Activated CD4-positive, CD25-positive, alpha-beta regulatory T cell treated with anti-CD3 and anti-CD28 coated beads, Interleukin-2, amount 50 U/mL, for 24 hours (primary cell): ENCODE data around the gene TBC1D7.
A peak's percentile ranks its signal among the peaks of the same experiment; 100 is the strongest.

ENCODE experiments used
- ATAC-seq, 2 donors: fragments of 150-1000 bp; cut with Tn5 transposase; one replicate each; pipeline ENCODE4 v1.10.0; 2021; ENCODE audit warnings: mild to moderate bottlenecking in 1 of 2, moderate library complexity in 1 of 2

Gene TBC1D7

DNA sequence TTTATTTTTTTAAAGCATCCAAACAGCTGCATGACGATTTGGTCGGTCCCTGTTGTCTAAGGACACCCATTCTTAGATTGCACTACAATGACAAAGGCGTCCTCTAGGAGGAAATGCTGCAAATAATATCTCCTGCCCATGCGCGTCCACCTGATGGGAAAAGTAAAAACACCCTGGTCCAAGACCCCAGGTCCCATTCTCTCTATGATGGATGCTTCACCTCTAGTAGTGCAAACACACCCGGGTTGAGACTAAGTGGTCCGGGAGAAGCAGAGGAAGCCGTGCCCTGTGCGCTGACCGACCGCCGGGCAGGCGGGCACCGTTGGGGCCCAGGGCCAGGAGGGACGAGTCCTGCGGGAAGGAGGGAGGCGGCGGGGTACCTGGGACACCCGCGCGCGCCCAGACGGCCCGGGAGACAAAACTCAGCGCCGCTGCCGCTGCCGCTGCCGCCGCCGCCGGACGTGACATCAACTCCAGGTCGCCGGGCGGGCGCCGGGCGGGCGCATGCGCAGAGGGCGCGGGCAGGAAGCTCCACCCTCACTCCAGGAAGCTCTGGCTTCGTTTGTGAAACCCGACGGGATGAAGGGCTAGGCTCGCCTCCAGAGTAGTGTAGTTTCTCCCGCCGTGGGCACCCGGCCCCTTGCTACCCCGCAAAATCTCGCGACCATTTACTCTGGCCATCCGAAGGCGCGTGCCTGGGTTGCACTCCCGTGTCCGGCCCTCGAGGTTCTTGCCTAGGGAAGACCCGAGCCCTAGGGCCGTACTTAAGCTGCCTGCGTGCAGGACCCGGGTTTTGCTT, at the start of gene TBC1D7:
TBC1D7 (minus strand) TSS at position 462 of the 799 bp plus-strand sequence. CDS start 1,639 bp downstream, outside the sequence.
- peak; percentile 86 to 92 for ATAC-seq

DNA sequence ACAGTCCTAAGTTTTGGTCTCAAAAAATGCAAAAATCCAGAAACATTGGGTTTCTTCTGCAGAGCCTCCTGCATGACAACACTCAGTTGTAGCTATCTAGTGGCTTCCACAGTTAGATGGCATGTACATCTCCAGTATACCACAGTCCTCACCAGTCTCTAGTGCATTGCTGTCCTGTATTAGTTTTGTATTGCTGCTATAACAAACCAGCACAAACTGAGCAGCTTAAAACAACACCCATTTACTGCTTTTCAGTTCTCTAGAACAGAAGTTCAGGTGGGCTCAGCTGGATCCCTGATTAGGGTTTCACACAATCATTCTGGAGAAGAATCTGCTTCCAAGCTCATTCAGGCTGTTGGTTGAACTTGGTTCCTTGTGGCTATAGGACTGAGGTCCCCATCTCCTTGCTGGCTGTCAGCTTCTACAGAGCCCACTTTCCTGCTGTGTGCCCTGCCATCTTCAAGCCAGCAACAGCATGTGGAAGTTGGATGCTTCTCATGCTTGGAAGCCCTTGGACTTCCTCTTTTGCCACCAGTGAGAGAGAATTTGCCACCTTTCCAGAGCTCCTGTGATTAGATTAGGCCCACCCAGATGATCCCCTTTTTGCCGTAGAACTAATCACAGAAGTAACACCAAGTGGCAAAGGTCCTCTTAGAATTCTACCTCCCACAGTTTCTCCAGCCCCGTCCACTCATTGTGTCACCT, 48.9 kb upstream of the TBC1D7 start:
- ATAC-seq, result no peak

DNA sequence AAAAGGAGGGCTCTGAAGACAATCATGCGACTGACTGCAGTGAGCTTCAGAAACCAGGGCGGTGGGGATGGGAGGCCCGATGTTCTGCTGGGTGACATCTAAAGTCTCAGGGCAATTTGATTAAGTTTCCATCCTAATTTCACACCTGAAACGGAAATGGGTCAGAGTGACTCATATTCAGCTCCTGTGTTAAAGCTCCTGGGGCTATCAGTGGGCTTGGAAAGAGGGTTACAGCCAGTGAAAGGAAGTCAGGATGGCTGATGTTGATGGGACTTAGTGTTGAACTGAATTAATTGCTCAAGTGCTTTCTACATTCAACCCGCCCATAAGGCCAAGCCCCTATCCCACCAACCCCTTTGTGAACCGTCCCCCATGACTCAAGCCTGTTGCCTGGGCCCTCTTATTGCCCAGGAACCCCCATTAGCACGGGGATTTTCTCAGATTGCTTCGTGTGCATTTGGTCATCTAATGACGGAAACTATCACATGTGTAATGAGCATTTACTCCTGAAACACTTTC, 47.1 kb upstream of the TBC1D7 start:
- peak; percentile 82 to 85 for ATAC-seq

DNA sequence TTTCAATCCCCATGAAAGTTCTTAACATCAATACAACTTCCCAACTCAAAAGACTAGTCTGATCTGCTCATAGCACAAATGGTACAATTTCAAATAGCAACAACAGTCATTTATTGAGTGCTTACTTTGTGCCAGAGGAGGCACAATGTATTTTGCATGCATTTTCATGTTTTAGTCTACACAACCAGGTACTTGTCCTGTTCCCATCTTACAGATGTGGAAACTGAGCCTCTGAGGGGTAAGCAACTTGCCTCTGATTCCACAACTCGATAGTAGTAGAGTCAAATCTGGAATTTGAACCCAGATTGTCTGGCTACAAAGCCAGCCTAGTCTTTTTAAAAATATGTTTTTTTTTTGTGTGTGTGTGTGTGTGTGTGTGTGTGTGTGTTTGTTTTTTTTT, 45.6 kb upstream of the TBC1D7 start:
- no peak for ATAC-seq

DNA sequence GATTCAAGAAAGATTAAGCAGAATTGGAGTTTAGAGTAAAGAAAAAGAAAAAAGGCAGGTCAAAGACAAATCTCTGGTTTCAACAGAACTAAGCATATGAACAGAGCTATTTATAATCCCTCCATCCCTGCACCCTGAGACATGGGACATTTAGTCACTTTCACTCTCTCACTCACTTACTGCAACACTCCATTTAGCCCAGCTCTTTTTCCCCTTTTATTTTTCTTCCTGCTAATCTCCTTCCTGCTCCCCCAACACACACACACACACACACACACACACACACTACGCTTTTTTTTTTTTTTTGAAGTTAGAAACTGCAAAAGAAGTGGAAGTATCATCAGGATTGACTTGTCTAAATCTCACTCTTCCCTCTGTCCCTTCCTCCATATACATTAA, 45.1 kb upstream of the TBC1D7 start:
- no peak for ATAC-seq

DNA sequence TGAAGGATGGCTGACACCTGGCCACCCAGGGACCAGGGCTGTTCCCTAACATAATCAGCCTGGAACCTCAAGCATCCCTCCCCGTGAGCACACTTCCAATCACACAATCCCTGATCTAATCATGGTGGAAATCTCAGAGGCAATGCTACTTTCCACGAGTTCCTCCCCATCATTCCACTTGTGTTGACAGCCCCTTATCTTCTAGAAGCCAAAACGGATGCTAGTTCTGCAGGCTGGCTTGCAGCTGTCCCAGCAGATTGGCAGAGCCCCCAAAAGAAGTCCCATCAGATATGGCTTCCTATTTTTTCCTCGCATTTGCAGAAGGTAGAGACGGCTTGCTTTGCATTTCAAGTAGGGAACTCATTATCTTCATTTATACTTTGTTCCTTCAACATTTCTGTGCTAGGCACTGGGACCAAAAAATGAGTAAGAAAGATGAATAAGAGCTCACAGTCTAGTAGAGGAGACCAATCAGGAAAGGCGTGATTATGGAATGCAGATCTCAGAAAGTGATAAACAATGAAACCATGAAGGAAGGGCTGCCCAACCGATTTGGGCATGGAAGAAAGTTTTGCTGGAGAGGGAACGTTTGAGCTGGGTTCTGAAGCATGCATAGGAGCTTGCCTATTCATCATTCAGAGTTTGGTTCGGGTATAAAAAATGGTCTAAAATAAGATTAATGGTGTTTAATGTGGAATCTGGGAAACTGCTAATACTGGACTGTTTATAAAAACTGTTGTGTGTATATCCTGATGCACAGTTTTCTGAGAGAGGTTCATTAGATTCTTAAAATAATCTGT, 44.6 kb upstream of the TBC1D7 start:
- no peak for ATAC-seq

DNA sequence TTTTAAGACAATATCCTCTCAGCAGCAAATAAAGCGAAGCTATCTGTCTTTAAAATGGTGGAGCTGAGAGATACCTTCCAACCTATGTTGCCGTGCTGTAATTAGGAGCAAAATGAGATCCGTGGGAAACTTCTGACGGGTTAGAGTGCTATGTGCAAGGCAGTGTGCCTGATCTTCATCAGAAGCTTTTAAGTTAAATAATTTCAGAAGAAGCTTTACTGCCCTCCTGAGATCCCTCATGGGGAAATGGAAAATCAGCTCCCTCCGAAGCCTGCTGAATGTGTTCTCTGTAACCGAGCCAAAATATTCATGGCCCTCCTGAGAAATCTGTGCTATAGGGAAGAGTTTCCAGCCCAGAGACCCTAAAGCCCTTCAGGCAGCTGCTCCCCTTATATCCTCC, 43.7 kb upstream of the TBC1D7 start:
- ATAC-seq, result no peak

DNA sequence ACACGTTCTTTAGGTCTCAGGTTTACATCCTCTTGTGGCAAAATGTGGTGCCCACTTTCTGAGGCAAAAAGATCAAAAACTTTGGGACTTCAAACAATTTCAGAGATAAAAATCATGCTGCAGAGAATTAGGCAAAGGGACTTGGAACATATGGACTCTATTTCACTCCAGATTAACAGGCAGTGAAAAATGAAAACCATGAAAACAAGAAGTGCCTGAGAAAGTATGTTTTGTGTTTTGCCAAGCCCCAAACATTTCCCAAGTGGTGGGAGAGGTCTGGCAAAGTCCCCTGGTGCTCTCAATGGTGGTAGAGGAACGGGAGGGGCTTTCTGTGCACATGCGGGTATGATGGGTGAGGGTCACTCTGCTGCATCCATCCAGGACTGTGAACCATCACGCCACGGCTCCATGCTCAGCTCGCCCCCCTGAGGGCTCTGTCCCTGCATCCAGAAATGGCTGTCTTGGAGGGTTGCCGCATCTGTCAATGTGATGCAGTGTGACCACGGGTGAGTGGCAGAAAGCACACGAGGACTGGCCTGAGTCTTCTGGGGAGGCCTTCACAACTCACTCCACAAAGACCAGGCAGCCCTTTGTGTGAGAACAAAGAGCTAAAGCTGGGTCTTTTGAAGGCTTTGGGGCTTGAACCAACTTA, 43.2 kb upstream of the TBC1D7 start:
- ATAC-seq, result no peak

DNA sequence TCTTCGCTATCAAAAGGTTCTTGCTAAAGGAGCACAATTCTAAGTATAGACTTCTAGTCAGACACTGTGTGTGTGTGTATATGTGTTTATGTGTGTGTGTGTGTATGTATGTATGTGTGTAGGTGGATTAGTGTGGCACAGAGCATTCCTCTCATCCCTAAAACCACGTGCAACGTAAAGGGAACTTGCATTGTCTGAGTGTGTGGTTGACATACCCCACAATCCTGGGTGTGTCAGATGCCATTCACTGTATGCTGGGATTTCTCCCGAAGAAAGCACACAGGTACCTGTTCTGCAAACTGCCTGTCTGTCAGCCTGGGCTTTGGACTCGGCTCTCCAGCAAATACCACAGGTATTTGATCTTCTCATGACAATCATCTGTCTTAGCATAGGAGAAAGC, 42.3 kb upstream of the TBC1D7 start:
- no peak for ATAC-seq

DNA sequence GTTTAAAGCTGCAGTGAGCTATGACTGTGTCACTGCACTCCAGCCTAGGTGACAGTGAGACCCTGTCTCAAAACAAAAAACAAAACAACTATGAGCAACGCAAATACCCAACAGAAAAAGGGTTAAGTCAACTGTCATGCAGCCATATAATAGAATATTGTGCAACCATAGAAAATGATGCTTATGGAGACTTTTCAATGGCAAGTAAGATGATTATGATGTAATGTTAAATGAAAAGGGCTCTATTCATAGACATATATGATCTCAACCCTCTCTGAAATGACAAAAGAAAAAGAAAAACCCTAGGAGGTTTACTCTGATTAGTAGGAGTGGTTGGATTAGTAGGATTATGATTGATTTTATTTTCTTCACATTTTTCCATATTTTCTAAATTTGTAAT, 41.3 kb upstream of the TBC1D7 start:
- no peak for ATAC-seq

DNA sequence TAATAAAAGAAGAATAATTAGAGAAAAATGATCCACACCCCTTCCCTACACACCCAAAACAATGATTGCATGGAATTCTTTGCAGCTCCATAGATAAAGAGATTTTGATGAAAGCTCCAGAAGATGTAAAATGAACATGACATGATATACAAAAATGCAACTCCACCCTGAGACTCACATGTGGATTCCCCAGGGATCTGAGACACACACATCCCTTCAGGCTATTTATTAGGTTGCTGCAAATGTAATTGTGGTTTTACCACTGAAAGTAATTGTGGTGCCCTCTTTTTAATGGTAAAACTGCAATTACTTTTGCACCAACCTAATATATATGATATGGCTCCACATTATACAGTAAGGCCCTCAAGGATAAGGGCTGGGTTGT, 40.4 kb upstream of the TBC1D7 start:
- no peak for ATAC-seq

DNA sequence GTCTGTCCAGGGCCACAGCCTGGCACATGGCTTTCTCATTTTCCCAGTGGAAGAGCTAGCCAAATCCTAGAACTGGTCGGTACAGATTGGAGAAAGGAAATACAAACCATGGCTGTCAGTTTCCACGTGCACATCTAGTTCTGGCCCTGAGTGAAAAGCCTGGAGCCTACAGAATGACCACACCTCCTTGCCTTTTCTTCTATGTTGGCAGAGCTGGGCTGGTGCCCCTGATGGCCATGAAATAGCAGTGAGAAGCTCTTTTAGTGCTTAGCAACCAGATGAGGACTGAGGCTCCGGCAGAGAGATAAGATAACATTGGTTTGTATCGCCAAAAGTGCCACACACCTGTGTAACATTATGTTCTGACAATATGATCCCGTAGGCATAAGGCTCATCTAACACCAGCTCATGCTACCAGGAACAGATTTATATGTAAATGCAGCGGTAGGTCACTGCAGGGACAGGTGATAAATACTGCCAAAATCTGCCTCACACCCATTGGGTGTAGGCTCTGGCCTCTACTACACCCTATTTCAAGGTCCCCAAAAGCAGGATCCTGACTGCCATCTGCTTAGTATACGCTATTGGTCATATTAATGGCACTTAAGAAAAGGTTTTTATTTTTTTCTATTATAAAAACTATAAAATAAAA, 39.9 kb upstream of the TBC1D7 start:
- no peak for ATAC-seq

DNA sequence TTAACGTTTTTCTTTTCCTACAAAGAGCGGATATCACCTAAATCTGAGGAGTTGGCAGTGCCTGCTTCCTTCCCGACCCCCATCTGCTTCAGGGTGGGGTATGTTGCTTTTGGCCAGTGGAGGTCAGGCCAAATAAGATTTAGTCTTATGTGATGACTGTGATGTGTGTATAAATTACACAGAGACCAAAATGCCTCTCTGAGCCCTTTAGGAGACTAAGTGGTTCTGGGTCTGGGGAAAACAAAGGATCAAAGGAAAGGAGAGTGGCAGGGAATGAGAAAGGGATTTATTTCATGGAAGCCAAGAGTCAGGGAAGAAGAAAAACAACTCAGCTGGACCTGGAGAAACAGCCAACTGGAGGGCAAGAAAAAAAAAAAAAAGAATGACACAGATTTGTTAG, 39.1 kb upstream of the TBC1D7 start:
- no peak for ATAC-seq

DNA sequence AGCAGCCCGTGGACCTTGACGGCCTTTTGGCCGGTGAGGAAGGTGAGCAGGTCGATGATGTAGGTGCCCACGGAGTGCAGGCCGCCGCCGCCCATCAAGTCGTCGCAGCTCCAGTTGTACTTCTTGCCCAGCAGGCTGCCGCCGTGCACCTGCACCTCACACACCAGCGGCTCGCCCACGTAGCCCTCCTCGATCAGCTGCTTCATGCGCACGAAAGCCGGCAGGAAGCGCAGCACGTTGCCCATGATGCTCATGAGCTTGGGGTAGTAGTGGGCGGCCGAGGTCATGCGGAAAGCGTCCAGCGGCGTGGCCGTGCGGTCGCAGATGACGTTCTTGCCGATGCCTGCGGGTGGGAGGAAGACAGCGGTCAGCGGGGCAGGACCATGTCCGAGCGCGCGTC, 37.0 kb upstream of the TBC1D7 start:
- no peak for ATAC-seq

DNA sequence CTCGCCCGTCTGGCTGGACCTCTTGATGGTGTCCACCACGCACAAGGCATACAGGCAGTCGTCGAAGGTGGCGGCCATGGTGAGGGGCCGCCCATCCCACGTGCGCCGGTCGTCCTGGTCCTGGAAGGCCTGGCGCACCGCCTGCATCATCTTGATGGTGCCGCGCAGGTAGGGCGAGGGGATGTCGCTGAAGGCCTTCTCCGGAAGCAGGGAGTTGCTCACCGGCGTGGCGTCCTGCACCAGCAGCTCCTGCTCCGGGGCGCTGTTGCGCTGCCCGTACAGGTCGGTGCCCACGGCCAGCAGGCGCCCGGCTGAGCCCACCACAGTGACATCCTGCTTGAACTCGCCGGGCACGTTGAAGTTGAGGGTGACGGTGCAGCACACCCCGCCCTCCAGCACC, 36.5 kb upstream of the TBC1D7 start:
- ATAC-seq, result no peak

DNA sequence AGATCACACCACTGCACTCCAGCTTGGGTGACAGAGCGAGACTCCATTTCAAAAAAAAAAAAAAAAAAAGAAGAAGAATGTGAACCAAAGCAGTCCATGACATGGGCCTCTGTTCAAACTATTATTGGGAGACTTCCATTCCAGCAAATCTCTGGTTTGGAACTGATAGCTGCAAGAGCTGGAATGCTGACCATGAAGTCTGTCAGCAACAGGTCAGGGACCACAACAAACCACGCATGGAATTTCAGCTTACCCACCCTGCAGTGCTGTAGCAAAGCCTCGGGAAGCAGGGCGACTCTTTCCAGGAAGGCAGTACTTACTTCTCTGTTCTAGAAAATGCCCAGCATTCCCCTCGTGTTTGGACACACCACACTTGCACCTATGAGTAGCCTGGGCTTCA, 34.1 kb upstream of the TBC1D7 start:
- no peak for ATAC-seq

DNA sequence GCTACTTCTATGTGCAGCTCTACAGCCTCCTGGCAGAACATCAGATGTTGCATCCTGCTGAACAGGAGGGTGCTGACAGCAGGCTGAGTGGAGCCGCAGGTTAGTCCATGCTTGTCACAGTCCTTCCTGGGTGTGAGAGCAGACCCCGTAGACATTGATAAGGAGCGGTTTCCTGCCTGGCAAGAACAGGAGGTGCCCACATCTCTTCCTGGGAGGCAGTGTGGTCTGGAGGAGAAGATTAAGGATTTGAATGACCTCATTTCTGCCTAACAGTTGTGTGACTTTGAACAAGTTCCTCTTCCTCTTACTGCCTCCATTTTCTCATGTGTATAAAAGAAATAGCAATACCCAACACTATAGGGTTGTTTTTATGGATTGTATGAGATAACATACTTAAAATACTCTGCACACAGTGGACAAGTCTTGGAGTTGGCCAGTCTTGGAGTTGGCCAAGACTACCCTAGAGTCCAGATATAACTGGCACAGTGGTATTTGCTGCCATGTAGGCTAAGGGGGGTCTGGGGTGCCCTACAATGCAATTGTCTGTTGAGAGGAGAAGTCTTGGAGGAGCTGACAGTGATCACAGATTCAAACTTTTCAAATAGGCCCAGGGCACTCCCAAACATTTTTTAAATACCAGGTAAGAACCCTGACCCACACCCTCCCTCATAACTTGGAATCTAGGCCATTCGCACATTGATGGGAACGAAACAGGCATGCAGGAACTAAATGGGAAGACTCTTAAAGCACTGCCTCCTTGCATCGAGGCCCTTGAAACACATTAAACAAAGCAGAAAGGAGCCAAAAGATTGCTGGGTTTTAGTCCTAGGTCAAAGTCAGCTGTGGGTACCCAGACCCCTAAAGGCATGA, 32.6 kb upstream of the TBC1D7 start:
- no peak for ATAC-seq

DNA sequence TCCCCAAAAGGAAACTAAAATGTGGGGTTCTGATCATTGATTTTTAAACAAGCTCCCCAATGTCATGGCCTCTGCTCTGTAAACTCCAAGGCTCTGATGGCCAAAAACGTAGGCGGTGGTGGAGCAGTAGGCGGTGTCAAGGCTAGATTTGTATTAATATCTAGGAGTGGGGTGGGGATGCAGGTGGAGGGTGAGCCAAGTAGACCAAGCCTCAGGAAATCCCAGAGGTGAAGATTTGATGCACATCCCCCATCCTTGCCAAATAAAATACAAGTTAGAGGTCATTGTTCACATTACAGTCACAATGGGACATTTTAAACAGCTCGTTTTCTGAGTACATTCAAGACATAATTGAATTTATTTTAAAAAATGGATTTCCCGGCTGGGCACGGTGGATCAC, 30.9 kb upstream of the TBC1D7 start:
- no peak for ATAC-seq

DNA sequence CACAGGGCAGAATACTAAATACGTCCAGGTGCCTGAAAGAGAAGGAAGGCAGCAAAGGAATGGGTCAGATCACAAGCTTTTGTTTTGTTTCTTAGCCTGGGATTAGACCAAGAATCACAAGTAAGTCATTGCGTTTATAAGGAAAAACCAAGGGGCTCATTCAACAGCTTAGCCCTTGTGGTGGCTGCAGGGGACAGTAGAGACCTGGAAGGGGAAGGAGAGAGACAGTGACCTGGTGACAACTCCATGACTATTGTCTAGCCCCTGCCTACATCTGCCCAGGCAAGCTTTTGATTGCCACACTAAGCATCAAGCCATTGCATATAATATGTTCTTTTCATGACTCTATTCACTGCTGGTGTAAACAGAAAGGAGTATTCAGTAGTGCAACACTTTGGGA, 30.2 kb upstream of the TBC1D7 start:
- ATAC-seq, result no peak

DNA sequence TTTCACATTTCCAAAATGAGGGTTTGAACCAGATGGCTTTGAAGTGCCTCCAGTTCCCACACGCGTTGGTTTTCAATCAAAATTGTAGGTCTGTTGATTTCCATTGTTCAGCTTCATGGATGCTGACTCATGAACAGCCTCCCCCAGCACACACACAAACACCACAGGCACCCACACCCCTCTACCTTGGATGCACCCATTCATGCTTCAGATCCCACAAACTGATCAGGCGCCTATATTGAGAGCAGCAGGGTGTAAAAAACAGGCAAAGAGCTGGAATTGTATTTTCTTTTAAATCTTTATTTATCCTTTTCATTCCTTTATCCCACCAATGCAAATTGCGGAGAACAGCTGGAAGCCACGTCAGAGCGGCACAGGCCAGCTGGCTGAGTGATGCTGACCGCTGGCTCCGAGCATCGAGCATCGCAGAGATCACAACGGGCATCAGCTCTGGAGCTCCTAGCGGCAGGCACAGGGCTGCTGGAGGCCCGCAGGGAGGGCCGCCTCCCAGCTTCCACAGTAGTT, 29.3 kb upstream of the TBC1D7 start:
- ATAC-seq, result no peak
